ENCODE data around the gene PLPP4.
"Not testable (repeated sequence)": the region's sequence is repeated elsewhere in the genome, so short reads cannot be mapped to it uniquely, and the experiment has no call there.

PLPP4 gene

DNA sequence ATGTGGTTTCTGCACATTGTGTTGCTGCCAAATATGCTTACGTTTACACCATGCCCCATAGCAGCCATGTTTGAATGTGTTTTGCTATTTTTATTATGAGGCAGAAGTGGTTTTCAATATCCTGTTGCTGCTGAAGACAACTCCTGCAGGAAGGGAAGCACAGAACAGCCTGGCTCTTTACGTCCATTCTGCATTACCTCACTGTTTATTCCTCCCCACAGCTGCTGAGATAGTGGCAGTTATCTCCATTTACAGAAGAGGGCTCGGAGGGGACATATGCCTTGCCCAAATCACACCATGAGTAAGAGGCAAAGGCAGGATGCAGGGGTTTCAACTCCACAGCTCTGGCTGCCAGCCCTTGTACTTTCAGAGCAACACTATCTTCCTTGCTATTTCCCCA, 35.3 kb downstream of the PLPP4 start:
- DNase-seq, result no peak

DNA sequence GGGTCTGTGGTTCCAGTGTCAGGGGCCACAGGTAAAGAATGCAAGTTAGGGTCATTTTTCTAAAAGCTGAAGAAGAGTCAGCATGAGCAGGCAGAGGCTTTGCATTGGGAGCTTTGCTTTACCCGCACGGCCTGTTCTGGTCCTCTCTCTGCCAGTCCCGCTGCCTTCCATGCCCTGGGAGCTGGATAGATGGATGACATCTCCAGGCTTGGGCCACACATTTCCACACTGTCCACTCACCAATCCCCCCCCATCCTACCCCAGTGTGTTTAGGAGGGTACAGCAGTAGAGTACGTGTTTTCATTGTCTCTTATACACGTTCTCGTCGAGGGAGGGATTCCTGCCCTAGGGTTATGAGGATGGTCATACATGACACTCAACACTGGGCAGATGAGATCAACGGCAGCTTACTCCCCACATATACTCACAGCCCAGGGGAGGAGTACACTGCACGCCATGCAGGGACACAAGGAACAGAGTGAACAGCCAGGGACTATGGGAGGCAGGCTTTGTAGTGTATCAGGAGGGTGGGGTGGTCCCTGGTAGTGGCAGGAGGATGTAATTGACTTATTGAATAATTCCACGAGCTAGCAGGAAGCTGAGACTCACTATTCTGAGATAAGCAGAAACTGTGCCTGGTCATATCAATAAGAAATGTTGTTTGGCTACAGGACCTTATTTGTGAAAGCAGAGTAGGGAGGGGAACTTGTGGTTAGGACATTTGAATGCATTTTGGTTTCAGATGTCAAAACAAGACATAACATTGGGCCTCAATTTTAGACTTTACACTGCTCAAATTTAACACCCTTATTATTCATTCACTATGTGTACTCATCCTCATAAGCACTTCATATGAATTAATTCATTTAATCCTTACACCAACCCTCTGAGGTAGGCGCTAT, 36.6 kb downstream of the PLPP4 start:
- DNase-seq, result no peak

DNA sequence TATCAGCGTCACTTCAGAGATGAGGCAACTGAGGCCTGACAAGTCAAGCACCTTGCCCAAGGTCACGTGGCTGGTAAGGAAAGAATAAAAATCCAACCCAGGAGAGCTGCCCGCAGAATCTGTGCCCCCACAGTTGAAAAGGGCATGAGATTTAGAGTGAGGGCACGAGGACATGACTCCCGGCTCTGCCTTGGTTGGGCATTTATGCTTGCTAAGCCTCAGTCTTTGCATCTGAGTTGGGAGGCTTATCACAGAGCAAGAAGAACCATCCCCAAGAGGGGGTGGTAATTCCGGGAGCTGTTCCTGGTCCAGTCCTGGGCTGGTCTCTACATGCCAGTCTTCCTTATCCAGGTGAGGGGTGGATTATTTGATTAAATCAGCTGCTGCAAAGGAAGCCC, 37.3 kb downstream of the PLPP4 start:
- DNase-seq, result no peak

DNA sequence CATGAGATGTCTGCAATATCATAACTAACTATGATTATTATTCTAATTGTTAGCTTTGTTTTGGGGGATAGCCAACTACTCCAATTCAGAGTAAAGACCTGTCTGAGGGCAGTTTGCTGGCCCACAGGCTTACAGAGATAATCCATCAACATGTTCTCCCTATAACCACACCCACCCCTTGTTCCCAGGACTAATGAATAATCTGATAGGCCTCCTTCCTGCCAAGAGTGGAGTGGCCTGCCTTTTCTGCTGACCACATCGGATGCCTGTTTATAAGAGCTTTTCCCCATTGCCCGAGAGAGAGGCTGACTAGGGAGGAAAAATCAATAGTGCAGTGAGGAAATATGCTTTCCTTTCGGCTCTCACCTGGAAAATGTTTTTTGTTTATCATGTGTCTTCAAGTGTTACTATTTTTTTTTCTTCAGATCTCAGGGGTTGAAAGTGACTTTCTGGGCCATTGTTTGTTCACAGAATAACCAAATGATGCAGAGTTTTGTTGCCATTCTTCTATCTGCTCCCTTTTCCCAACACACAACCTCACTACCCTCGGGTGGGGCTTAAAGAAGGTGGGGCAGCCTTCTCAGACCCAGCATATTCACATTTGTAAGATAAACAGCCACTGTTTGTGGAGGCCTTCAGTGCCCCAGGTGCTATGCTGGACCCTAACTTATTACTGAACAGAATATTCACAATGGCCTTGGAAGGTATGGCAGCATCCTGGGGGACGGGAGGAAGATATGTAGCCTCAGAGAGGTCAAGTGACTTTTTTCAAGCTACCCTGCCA, 38.4 kb downstream of the PLPP4 start:
- no peak for DNase-seq

DNA sequence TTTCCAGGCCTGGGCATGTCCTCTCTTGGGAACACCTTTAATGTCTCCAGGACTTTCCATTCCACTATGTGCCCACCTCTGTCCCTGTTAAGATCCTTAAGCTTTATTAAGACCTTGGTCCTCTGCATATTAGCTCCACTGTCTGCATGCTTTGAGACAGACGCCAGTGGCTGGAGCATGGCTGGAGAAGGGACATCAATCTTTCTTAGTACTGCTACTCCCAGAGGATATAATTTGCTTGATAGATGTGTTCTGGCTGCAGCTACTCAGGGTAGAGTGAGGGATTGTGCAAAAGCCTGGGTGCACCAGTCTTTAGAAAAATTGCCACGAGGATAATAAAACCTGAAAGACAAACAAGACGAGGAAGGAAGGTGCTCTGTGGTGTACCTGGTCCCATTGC, 42.9 kb downstream of the PLPP4 start:
- no peak for DNase-seq

DNA sequence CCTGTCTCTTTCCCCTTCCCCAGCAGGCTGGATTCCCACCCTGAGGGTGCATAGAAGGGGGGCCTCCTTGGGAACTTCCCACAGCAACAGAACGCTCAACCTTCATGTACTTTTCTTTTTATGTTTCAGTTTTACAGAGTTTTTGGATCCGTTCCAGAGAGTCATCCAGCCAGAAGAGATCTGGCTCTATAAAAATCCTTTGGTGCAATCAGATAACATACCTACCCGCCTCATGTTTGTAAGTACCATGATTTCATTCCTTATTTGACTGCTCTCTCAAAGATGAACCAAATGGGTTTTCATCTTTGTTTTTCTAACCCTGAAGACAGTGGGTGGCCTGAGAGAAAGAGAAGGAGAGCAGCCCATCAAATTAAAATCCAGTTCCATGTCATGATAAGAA, 46.7 kb downstream of the PLPP4 start:
- no peak for DNase-seq

DNA sequence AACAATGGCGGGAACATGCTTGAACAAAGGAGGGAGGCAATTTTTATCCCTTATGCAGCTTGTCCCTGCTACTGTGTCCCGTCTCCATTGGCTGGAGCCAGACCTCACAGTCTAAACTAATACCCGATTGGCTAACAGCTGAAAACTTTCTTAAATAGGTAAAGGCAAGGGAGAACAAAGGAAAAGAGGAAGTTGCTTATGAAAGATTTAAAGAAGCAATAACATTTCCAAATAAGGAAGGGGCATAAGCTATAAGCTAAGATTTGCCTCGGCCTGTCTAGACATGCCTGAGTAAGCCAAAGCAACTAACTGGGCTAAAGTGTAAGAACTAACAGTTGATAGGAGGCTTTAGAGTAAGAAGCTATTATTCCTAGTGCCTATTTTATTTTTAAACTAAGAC, 47.2 kb downstream of the PLPP4 start:
- DNase-seq, result not testable (repeated sequence)

DNA sequence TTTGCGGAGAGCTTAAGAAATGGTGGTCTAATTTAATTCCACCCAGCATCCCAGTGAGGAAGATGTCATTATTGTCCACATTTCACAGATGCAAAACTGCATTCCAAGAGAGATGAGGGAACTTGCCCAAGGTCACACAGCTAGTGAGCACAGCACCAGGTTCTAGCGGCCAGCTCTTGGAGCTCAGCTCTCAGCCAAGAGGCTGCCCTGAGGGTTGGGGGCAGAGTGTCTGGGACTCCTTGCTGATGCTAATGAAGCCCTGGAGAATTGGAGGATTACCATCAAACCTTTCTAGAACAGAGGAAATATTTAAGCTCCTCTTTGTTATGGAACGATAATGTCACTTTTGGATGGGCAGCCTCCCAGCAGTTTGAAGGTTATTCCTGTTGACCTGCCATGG, 48.0 kb downstream of the PLPP4 start:
- no peak for DNase-seq

DNA sequence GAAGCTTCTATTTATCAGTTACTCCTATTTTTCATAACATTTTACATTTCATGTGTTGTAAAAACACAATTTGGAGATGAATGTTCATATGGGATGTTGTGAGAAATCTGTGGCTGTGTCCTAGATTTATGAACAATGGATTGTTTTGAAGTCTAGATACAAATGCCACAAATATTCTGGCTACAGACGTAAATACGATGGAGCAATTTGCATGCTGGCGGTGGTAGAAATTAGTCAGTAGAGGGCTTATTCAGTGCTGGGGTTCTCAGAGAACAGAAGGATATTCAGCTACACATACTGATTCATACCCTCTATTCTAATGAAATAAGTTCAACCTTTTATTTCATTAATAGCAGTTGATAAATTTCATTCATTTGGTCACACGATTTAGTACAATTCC, 48.8 kb downstream of the PLPP4 start:
- no peak for DNase-seq

DNA sequence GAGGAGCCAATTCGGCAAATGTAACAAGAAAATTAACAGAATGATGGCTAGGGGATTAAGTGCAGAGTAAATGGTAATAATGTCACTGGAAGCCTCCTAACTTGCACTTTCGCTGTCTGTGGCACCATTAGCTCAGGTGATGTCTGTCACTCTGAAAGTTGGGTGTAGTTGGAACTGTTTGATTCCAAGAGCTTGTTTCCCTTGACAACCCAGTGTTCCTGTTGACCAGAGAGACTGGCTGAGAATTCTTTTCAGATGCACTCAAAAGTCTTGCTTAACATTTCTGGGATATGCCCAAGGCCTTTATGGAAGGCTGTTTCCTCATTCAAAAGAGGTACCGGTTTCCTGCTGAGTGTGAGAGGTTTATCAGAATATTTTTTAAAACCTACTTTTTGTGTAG, 49.6 kb downstream of the PLPP4 start:
- DNase-seq, result no peak

DNA sequence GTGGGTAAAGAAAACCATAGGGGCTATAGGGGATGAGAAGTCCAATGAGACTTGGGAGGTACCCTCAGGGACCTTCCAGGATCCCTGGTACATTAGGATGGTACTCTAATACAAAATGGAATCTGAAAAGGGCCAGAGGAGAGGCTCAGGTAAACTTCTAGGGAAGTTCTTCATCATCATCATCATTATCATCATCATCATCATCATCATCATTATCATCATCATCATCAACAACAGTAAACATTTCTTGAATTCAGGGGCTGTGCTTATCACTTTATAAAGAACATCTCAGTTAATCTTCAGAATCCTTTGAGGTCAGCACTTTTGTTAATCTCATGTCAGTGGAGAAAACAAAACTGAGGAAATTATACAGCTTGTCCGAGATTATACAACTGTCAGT, 50.1 kb downstream of the PLPP4 start:
- DNase-seq, result no peak

DNA sequence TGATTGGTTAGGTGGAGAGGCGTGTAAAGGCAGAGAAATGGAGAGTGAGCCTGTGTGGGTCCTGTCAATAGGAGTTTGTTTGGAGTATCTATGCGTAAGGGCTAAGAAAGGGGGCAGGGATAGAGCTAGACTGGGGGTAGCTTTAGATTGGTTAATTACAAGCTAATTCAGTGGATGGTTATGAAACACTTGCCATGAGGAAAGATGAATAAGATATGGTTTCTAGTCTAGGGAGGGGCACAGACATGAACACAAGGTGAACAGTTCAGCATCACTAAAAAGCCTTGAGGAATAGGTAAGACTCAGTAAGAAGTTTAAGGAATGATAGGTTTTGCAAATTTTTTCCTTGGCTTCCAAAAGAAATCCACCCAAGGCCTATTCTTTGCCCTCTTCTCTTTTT, 50.6 kb downstream of the PLPP4 start:
- DNase-seq, result no peak

DNA sequence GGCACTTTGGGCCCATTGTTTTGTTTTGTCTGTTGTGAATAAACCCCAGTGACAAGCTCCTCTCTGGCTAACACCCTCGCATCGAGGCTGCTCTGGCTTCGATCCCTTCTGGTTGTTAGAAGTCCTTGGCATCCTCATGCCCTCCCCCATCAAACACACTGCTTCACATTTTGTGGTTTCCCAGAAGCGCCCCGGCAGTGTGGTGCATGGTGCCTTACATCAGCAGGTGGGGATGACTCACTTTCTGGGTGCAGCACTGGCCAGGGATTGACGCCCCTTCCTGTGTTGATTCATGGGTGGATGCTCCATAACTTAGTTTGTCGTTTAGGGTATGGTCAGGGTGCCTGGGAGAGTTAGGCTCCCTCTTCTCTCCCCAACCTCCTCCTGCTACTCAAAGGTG, 51.4 kb downstream of the PLPP4 start:
- DNase-seq, result no peak

DNA sequence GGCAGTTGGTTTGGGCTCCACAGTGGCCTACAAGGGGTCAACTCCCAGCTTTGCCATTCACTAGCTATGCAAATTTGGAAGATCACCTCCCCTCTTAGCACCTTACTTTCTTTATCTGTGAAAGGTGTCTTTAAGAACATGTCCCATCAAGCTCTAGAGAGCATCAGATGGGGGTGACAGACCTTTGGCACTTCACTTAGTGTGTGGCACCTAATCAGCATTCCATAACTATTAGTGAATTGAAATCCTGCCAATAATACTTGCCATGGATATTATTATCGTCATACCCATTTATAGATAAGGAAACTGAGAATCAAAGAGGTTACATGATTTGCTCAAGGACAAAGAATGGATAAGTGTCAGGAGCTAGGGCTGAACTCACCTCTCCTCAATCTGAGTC, 51.9 kb downstream of the PLPP4 start:
- DNase-seq, result no peak

DNA sequence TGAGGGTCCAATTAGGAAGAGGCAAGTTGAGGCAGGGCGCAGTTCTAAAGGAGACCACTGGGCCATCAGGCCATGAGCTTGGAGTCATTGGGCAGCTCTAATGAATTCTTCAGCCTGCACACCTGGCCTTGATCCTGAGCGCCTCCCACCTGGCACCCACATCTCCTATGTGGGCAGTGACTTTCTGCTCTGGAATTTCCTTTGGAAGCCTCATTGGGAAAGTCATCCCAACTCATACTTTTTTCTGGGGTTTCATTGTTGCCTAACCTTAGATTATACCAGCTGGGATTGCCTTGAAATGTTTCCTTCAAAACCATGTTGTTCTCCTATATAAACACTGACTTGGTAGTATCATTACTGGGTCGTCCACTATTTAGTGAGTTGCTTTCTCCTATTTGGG, 54.1 kb downstream of the PLPP4 start:
- DNase-seq, result no peak

DNA sequence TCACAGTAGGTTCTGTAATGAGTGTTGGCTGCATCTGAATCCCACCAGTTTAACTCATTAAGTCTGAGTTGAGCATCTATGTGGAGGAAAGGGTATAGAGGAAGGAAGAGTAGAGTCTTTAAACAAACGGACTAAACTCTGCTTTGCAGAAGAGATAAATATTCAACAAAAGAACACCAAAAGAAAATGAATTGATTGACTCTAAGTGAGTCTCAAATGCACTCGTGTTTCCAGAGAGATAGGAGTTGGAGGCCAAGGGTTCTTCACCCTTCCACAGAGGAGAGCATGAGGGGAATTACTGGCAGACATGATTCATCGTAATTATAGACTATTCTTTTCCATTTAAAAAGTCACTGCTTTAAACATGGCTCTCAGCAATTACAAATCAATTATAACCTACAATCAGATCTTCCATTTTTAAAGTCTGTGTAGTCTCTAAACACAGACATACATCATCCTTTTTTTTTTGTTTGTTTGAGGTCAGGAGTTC, 56.3 kb downstream of the PLPP4 start:
- DNase-seq, result no peak

DNA sequence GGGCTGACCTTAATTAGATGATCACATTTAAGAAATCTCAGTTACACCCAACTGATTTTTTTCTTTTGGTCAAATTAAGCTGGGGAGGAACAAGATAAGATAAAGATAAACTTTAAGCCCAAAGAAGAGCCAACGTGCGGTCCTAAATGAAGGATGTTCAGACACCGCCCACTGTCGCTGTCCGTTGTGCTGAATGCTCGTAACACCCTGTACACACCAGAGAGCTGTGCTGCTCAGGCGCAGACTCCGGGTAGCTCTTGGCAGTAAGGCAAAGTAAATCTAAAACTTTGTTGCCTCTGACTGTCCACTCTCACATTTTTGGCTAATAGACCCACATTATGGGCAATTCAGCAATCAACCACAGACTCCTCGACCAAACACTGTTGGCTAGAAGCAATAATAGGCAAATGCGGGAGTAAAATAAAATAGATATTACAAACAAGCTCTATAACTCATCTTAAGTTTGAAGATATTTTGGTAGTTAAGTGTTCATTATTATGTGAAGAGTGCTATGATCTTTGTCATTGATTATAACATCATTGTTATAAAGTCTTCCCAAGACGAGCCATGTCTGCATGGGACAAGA, 57.1 kb downstream of the PLPP4 start:
- DNase-seq, result no peak

DNA sequence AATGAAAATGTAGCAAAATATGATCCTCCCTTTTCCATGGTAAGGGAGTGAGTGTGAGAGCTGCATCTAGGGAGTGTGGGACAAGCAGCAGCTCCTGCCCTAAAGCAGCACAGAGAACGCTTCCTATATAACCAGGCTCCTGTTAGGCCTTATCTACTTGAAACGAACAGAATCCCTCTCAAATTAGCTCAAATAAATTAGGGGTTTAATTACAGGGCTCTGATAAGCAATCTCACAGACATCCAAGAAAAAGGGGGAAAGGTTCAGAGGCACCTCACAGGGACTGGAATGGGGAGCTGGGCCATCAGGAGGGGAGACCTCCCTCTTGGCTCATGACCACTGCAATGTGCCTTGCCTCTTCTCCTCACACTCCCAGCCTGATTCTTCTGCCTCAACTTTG, 57.9 kb downstream of the PLPP4 start:
- no peak for DNase-seq

DNA sequence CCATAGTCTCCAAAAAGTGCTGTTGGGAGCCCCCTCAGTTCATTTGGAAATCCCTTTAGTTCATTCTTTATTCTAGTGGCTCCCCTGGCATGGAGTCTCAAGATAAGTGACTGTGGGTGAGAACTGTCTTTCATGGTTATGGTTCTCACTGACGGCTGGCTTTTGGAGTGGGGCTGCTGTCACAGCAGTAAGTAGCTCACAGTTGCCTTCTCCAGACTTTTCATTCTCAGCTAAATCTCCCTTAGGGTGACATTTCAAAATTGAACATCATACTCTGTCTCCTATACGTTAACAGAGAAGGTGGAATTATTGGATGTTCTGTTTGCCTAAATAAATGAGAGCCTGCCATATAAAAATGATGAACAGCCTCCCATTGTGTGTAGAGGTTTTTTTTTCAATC, 58.7 kb downstream of the PLPP4 start:
- no peak for DNase-seq

DNA sequence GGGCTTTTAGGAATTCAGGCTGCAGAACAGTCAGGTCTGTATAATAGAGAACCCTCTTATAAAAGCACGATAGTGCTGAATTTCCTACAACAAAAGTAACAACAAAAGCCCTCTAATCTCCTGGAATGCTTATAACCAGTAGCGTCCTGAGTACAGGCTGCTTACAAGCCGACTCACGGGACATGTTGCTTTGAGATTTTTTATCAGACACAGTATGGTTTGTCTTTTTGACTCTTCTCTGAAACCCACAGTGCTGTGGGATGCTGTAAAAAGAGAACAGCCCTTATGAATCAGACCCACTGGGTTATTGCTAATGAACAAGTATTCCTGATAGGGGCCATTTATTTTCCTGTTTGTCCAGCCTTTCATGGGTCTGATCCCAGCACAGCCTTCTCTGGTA, 59.4 kb downstream of the PLPP4 start:
- no peak for DNase-seq

DNA sequence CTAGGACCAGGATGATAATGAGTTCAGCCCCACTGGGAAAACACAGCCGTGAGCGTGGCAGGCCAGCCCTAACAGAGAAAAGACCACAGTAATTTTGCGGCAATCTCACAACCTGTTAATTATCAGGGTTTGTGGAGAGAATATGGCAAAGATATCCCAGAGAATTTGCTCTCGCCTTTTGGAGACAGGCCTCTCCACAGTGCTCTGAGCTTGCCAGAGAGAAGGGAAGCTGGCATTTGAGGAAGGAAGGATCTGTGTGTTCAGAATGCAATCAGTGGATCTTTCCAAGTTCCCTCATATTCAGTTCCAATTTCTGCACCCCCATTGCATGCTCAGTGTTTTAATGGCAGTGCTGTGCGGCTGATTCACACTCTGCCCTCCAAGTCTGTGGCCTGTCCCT, 60.2 kb downstream of the PLPP4 start:
- no peak for DNase-seq

DNA sequence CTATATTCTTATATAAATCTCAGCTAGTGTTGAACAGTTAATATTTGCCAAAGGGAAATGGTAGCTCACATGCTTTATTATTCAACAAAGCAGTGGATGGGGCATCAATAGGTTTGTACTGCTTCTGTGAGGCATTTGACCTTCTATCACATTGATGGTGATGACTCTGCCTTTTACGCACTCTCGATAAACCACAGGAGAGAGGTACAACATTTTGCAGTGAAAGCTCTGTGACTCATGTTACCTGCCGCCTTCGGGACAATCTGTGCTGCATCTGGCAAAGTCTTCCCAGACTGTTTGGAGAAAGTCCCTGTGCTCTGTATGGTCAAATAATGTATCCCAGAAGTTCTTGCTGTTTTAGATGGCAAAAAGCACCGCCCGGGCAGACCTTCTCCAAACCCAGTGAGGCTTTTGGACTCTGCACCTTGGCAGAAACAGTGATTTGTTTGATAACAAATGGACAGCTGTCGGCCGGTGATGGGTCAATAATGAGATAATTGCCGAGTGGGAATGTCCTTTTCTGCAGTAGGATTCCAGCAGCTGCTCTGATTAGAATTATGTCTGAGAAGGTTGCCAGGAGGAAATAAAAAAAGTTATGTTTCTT, 61.0 kb downstream of the PLPP4 start:
- DNase-seq, result no peak

DNA sequence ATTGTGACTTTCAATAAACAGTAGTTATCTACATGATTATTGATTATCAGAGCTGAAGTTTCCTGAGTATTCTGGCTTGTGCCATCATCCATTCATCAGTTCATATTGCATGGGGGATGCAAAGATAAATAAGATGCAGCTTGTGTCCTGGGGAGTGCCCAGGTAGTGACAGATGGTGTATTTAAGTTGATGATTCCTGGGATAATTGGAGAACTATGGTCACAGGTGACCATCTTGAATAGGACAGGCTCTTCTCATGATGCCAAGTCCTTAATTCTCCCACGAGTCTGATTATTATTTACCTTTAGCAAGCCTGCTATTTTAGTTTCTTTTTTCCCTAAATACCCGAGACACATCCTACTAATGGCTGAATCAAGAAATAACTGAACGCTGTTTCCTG, 64.9 kb downstream of the PLPP4 start:
- no peak for DNase-seq
